K562 (cell line): ENCODE results near the gene OR6S1. TPM values are rescaled to one million over a fixed set of nuclear protein-coding genes. Genes with fewer than 3 reads are reported as not detected.

Experiments
- ATAC-seq: fragments of 200-7000 bp; cut with Tn5 transposase; 3 replicates; pipeline ENCODE4 v1.9.1; 2020; ENCODE audit warnings: moderate library complexity
- BruUV-seq: library from RNA; stranded (reverse); fragments of 400-500 nt; replicated peaks from 2 replicates; lab custom pipeline; 2021; lab: Mats Ljungman, UMichigan
- CTCF ChIA-PET: fragments of 300-600 bp; formaldehyde crosslinking; extraction: SDS; loops from one replicate; lab custom pipeline; 2021; ENCODE audit warnings: low intra/inter-chr PET ratio; lab: Yijun Ruan, JAX
- POLR2A ChIA-PET: fragments of 300-600, 350-650 bp; sonication (Branson Sonifier 250); formaldehyde crosslinking; extraction: SDS; loops from one replicate; lab custom pipeline; 2021; ENCODE audit warnings: antibody characterized with exemption, inconsistent platforms; lab: Yijun Ruan, JAX
- DNase-seq, 4 experiments: peaks; one replicate each; pipeline versions ENCODE4 v3.0.0 to v3.0.0-alpha.2; 2011 to 2018; ENCODE audit warnings: low spot score in 3 of 4, mixed read lengths in 3 of 4; ENCODE audit errors: extremely low read depth in 1 of 4
- FAIRE-seq: peaks from 2 replicates; lab custom pipeline; 2011; peaks lifted over from hg19 to GRCh38; lab: Jason Lieb, UNC
- H2AFZ ChIP-seq: 2 replicates; pipeline ENCODE4 v1.6.0; 2011; ENCODE audit warnings: low read depth, low read length, control low read depth, inconsistent platforms
- H3K27ac ChIP-seq: fragments of 200-600 bp; 3 replicates; pipeline ENCODE4 v1.8.0; 2011; ENCODE audit warnings: low read depth, mild to moderate bottlenecking, control low read depth, inconsistent platforms, low read length, moderate library complexity, mixed read lengths; ENCODE audit errors: extremely low read depth
- H3K27me3 ChIP-seq, 2 experiments: fragments of 300-600 bp in 1 of 2; 2 replicates in 1 of 2; 3 replicates in 1 of 2; pipeline versions ENCODE4 v1.6.0 to v1.8.0; 2011; ENCODE audit warnings: inconsistent platforms in 2 of 2, low read length in 2 of 2, mild to moderate bottlenecking in 1 of 2, mixed read lengths in 1 of 2, moderate library complexity in 1 of 2; ENCODE audit not compliant: control insufficient read depth in 2 of 2, insufficient read depth in 2 of 2
- H3K36me3 ChIP-seq: fragments of 300-600 bp; 3 replicates; pipeline ENCODE4 v1.8.0; 2011; ENCODE audit warnings: mild to moderate bottlenecking, low read length, inconsistent platforms; ENCODE audit not compliant: control insufficient read depth, insufficient read depth
- H3K4me1 ChIP-seq, 2 experiments: fragments of 200-600 bp in 1 of 2; replicated peaks in 1 of 2; 2 replicates in 1 of 2; 3 replicates in 1 of 2; pipeline versions ENCODE4 v1.5.1 to v1.8.0; 2011; ENCODE audit warnings: inconsistent platforms in 2 of 2, low read length in 2 of 2, mild to moderate bottlenecking in 1 of 2, mixed read lengths in 1 of 2, moderate library complexity in 1 of 2; ENCODE audit not compliant: control insufficient read depth in 2 of 2, insufficient read depth in 2 of 2
- H3K4me2 ChIP-seq: 2 replicates; pipeline ENCODE4 v1.6.1; 2011; ENCODE audit warnings: low read length, control low read depth, inconsistent platforms, mixed read lengths; ENCODE audit not compliant: insufficient read depth
- H3K4me3 ChIP-seq: fragments of 200-600 bp; sonication (generic), shearing (Covaris generic); 2 replicates; pipeline ENCODE4 v1.5.1; 2016; ENCODE audit warnings: control low read depth, inconsistent platforms
- H3K79me2 ChIP-seq: fragments of 200-600 bp; 3 replicates; pipeline ENCODE4 v1.8.0; 2011; ENCODE audit warnings: low read length, inconsistent platforms; ENCODE audit not compliant: control insufficient read depth, insufficient read depth
- H3K9ac ChIP-seq, 2 experiments: 2 replicates each; pipeline versions ENCODE4 v1.6.0 to v1.6.1; 2011; ENCODE audit warnings: low read depth in 2 of 2, low read length in 2 of 2, control low read depth in 1 of 2, inconsistent platforms in 1 of 2, mild to moderate bottlenecking in 1 of 2, mixed read lengths in 1 of 2; ENCODE audit not compliant: insufficient read depth in 1 of 2
- H3K9me1 ChIP-seq: one replicate; pipeline ENCODE4 v1.6.0; 2011; ENCODE audit warnings: inconsistent platforms, mild to moderate bottlenecking, low read length, moderate library complexity; ENCODE audit not compliant: control insufficient read depth, insufficient read depth
- H3K9me3 ChIP-seq: replicated peaks from 2 replicates; pipeline ENCODE4 v1.5.1; 2011; ENCODE audit warnings: low read depth, low read length, inconsistent platforms; ENCODE audit not compliant: control insufficient read depth, insufficient read depth
- H4K20me1 ChIP-seq: replicated peaks from 2 replicates; pipeline ENCODE4 v1.6.1; 2011; ENCODE audit warnings: low read length, inconsistent platforms, mixed read lengths; ENCODE audit not compliant: control insufficient read depth, insufficient read depth
- CAMTA2 ChIP-seq: fragments of 250-450 bp; sonication (Bioruptor Pico); conservative IDR thresholded peaks from 2 replicates; pipeline ENCODE4 v1.5.1; 2022
- KLF16 ChIP-seq: IDR thresholded peaks from 2 replicates; pipeline ENCODE4 v1.6.1; 2016; ENCODE audit warnings: antibody characterized with exemption
- MYC ChIP-seq, 2 experiments: fragments of 250-450 bp in 1 of 2; sonication (Bioruptor Pico) in 1 of 2; IDR thresholded peaks; 2 replicates each; pipeline versions ENCODE4 v1.5.1 to v1.6.1; 2012 to 2021; ENCODE audit warnings: low read depth in 2 of 2, borderline replicate concordance in 1 of 2, improper control_type of control experiment in 1 of 2, low read length in 1 of 2, mild to moderate bottlenecking in 1 of 2, moderate library complexity in 1 of 2
- WGBS: fragments of 100-300 bp; shearing (Covaris generic); methylation state at CpG from one replicate; pipeline ENCODE4 v1.1.6; 2016; ENCODE audit warnings: low coverage, mixed read lengths; ENCODE audit not compliant: insufficient coverage; ENCODE audit errors: missing lambda C conversion rate; 5-methylcytosine and 5-hydroxymethylcytosine counted together
- in situ Hi-C: fragments of 300-500 bp; cut with MboI; formaldehyde crosslinking; loops from 4 replicates; pipeline ENCODE4 v1.15.0; 2018; ENCODE audit warnings: inconsistent platforms, mixed read lengths
- intact Hi-C: fragments of 100-400 bp; cut with micrococcal nuclease; formaldehyde crosslinking; loops from 2 replicates; pipeline ENCODE4 v1.14.2; 2022
- polyA plus RNA-seq, 8 experiments: library from polyadenylated mRNA; depleted of rRNA in 4 of 8; stranded (reverse) in 5 of 8; unstranded in 3 of 8; fragments of >200 nt; fragmentation: Nextera tagmentation in 2 of 8; fragmentation: Illumina TruSeq in 1 of 8; extraction: Ambion mirVana in 2 of 8; extraction: Trizol in 1 of 8; gene quantifications; 2 replicates each; pipeline versions ENCODE4 v1.2.1 to v1.2.3, GENCODE V29; 2011 to 2014; ENCODE audit warnings: inconsistent platforms in 1 of 8, missing spikeins in 1 of 8
- total RNA-seq, 7 experiments: library from RNA; depleted of rRNA in 6 of 7; stranded (reverse); fragments of >200 nt in 6 of 7; fragmentation: Illumina TruSeq in 2 of 7; extraction: Trizol in 2 of 7; gene quantifications; 2 replicates each; pipeline versions ENCODE4 v1.2.1 to v1.2.3, GENCODE V29; 2011 to 2021; ENCODE audit warnings: low replicate concordance in 1 of 7

OR6S1 gene
- total and polyA plus RNA-seq, 9 of the 15 experiments (the other 6 are each of a cell fraction or from before 2014, with no cell fraction given): not detected

DNA sequence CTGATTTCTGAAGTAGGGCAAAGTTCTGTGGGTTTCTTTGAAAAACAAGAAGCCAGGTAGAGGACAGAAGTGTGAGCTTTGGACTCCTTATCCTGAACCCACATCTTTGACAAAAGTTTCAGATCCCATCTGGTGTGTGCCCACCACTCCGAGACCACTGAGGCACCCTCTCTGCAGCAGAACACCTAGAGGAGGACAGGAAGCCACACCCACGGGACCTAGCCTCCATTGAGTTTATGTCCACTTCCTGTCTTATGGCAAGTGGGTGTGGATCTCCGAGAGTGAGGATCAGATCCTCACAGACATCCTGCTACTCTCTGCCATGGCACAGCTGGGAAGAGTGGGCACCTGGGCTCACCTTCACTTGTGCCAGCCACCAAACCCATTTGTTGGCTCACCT is 16.8 kb upstream of the OR6S1 start:
- 10% methylated on average over 3 of the region's 3 CpGs for WGBS
- H3K79me2 ChIP-seq: no peaks in the 10 kb centered on the region

More for the DNA sequence above, 16.8 kb upstream of the OR6S1 start:
- in situ Hi-C loops: no loop called here
- FAIRE-seq (no peak), DNase-seq (no peak), ATAC-seq (no peak)
- H3K4me3 ChIP-seq: no peak overlapping the region
- intact Hi-C loops: loop anchor here (5.0 kb wide), 1 partner anchor 34 kb away; no protein-coding TSS in a partner anchor
- H3K36me3 ChIP-seq: no peaks in the 10 kb centered on the region
- no peaks in the 10 kb centered on the region for H3K9me1 ChIP-seq
- no peaks in the 10 kb centered on the region for H3K9me3 ChIP-seq
- no peak overlapping the region for H2AFZ ChIP-seq
- POLR2A ChIA-PET: no interaction called here
- no peak overlapping the region for H3K27ac ChIP-seq
- H3K4me1 ChIP-seq: peaks cover 13 to 15% of the 10 kb centered on the region in 2 experiments; a peak in 3 of 5 replicates
- H3K4me2 ChIP-seq: no peak overlapping the region
- no TSS peak for BruUV-seq
- no peak overlapping the region for H3K9ac ChIP-seq
- H3K27me3 ChIP-seq: peaks cover 0 to 31% of the 10 kb centered on the region in 2 experiments; a peak in 2 of 5 replicates
- TF ChIP-seq KLF16 (no peak), MYC (IDR thresholded peaks at IDR 0.05; ENCODE audit: low read depth, low read length) (no peak), MYC (CRISPR knock-in tag; IDR thresholded peaks at IDR 0.05; ENCODE audit: borderline replicate concordance, low read depth) (no peak), CAMTA2 (no peak)
- peaks cover 7% of the 10 kb centered on the region; the same call in 1 of the 2 replicates for H4K20me1 ChIP-seq
- CTCF ChIA-PET: interaction anchor here (1.8 kb wide), 1 partner anchor 33 kb away, joined by 6 read pairs; no protein-coding TSS in a partner anchor
